GM19043 (cell line): ENCODE data around the gene GTF2A1L.
"Not testable (repeated sequence)": the region's sequence is repeated elsewhere in the genome, so short reads cannot be mapped to it uniquely, and the experiment has no call there.

Experiments
- ATAC-seq: cut with Tn5 transposase; IDR thresholded peaks from one replicate; pipeline ENCODE4 v1.9.1; 2021; ENCODE audit warnings: low read depth; ENCODE audit not compliant: unreplicated experiment

The GTF2A1L gene

DNA sequence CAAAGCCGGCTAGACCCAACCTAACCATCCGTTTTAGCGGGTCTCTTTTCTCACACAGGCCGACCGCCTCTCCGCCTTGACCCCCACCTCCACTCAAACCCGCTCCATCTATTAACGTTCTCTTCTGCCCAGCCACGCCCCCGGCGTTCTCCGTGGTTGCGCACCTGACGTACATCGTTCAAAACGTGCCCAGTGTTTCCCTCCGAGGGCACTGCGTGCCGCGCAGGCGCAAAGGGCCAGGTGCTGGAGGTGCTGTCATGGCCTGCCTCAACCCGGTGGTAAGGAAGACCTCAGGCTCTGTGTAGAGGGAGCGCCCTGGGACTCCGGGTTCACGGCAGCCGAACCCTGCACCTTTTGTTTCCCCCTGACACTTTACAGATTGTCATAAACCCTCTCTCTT lies at the start of gene GTF2A1L:
GTF2A1L (plus strand) TSS at position 239 of the 400 bp plus-strand sequence; CDS start at position 258, 19 bp downstream.
- ATAC-seq = no peak

DNA sequence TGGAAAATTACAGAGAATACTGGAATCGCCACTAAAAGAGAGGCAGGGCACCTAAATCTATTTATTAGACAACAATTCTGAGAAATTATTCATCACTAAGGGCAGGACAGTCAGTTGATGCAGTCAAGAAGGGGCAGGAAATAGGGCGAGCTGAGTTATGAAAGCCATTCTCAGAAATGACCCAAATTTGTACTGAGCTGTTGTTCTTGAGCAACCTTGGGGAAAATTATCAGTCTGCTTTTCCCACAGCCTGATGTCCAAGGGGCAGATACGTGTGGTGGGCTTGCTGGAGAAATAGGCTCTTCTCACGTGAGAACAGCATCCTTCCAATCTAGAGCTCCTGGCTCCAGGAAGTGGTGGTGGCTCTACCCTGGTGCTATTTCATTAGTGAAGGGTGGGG lies 49.1 kb upstream of the GTF2A1L start:
- no peak for ATAC-seq

DNA sequence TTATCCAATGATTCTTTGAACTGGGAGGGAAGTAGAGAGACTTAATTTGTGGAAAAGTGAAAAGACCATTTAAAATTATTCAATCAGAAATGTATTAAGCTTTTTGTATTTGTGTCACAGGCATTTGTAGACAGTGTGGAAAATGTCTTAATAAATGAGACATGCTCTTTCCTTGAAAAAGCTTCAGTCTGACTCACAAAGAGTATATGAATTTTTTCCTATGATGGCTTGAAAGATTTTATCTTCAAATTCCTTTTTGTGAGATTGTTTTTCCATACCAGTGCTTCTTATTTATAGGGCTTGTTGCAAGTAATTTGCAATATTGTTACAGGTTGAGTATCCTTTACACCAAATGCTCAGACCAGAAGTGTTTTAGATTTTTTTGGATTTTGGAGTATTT lies 48.2 kb upstream of the GTF2A1L start:
- no peak for ATAC-seq

GRCh38 chr2:48572816-48573215 lies 44.8 kb upstream of the GTF2A1L start:
- no peak for ATAC-seq

DNA sequence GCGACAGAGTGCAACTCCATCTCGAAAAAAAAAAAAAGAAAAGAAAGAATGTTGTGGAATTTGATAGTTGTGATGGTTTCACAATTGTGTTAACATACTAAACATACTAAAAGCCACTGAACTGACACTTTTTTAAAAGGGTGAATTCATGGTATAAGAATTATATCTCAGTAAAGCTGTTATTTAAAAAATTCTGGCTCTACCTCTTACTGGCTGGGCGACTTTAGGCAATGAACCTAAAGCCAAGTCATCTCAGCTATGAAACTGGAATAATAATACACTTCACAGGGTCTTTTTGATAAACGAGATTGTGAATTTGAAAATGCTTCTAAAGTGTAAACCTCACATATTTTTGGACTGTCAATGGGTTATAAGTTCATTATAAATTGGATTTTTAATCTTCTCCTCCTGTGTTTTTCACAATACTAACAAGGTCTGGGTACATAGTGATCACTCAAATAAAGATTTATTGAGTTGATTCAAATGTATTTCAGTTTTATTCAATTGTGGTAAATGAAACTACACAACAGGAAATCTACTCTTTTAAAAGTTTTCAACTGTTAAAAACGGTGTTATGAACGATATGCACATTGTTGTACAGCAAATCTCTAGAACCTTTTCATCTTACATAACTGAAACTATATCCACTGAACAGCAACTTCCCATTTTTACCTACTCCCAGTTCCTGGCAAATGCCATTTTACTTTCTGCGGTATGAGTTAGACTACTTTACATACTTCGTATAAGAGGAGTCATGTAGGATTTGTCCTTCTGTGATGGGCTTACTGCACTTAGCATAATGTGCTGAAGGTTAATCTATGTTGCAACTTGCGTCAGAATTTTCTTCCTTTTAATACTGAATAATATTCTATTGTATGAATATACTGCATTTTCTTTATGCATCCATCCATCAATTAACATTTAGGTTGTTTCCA lies 43.0 kb upstream of the GTF2A1L start:
- ATAC-seq = no peak

DNA sequence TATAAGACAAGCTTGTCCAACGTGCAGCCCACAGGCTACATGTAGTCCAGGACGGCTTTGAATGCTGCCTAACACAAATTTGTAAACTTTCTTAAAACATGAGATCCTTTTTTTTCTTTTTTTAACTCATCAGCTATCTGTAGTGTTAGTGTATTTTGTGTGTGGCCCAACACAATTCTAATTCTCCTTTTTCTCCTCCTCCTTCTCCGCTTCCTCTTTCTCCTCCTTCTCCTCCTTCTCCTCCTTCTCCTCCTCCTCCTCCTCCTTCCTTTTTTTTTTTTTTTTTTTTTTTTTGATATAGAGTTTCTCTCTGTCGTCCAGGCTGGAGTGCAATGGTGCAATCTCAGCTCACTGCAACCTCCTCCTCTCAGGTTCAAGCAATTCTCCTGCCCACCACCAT lies 39.3 kb upstream of the GTF2A1L start:
- ATAC-seq = no peak

GRCh38 chr2:48583961-48584360 lies 33.7 kb upstream of the GTF2A1L start:
- no peak for ATAC-seq

GRCh38 chr2:48584551-48584950 lies 33.1 kb upstream of the GTF2A1L start:
- no peak for ATAC-seq

DNA sequence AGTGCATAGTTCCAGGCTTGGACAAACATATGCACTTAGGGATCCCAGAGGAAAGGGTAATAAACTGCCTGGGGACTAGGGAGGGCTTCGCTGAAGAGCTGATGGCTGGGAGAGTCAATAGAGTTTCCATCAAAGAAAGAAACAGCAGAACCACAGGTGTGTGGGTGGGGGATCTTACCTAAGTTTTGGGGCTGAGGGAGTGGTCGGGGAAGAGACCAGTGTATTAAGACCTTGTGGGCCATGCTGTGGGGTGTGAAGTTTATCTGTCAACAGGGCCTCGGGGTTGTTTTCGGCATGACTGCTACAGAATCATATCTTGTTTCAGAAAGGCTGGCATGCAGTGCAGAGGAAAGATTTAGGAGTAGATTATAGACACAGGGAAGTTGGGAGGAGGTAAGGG lies 31.2 kb upstream of the GTF2A1L start:
- no peak for ATAC-seq

- no peak for ATAC-seq
Observed at GRCh38 chr2:48587560-48587959, 30.1 kb upstream of the GTF2A1L start.

- ATAC-seq = no peak
Observed at GRCh38 chr2:48587961-48588360, 29.7 kb upstream of the GTF2A1L start.

GRCh38 chr2:48588745-48589144 lies 28.9 kb upstream of the GTF2A1L start:
- no peak for ATAC-seq

DNA sequence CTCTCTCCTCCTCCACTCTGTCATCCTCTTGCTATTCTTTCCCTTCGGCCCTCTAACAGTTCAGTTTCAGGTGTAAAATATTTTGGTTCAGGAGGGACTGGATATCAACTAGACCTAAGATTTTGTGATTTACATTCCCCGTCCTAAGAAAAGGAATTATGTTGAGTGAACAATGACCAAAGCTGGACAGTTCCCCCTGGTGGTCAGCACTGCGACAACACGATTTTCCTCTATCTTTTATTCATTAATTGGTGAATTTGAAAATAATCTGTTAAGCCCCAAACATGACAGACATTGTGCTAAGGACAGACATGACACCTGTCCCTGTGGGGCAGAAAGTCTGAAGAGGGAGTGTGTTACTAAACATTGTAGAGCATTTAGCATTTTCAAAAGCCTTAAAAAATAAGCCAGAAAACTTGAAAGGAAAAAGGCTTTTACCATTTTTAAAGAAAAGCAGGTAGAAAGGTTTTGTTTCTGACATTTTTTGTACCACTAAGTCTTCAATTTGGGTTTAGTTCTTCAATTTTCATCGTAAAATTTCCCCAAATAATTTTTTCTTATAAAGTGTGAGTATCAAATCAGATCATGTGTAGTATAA lies 28.4 kb upstream of the GTF2A1L start:
- ATAC-seq = no peak

DNA sequence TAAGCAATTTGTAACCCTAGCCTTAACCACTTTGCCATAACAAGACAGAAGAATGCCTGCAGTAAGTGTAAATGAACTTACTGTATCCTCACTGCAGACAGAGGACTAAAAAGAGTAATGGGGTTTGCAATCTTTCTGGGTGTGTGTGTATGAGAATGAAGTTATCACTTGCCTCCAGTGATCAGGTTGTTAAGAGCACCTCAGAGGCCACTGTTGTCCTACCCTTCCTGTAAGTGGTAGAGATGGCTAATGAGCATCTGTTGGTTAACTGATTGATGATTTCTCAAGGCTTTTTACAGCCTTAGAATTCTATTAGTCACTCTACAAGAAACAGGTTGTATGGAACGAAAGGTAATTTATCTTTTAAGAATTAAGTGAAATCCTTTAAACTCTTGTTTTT lies 27.6 kb upstream of the GTF2A1L start:
- ATAC-seq = no peak

- no peak for ATAC-seq
Observed at GRCh38 chr2:48592067-48592466, 25.6 kb upstream of the GTF2A1L start.

DNA sequence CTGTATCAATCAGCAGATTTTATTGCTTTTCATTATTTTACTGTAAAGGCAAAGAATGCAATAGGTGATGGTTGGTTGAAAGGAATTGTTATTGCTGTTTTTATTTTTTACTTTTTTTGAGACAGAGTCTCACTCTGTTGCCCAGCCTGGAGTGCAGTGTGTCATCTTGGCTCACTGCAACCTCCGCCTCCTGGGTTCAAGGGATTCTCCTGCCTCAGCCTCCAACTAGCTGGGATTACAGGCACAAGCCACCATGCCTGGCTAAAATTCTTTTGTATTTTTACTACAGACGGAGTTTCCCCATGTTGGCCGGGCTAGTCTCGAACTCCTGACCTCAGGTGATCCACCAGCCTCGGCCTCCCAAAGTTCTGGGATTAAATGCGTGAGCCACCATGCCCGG lies 20.9 kb upstream of the GTF2A1L start:
- ATAC-seq = not testable (repeated sequence)

- no peak for ATAC-seq
Observed at GRCh38 chr2:48597492-48597891, 20.2 kb upstream of the GTF2A1L start.

- no peak for ATAC-seq
Observed at GRCh38 chr2:48600204-48600813, 17.3 kb upstream of the GTF2A1L start.

- ATAC-seq = no peak
Observed at GRCh38 chr2:48600917-48601316, 16.7 kb upstream of the GTF2A1L start.

DNA sequence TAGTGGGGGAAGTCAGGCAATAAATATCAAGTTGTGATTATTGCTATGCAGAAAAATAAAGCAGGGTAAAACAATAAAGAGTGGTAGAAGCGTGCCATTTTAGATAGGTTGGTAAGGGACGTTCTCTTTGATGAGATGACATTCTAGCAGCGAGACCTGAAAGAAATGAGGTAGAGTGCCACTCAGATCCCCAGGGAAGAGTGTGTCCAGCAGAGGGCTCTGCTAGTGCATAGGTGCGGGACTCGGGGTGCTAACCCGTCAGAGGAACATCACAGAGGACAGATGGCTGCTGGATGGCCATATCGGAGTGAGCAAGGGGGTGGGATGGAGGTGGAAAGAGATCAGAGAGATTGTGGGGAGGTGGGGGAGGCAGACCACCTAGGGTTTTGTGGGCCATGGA lies 16.3 kb upstream of the GTF2A1L start:
- no peak for ATAC-seq

GRCh38 chr2:48605482-48606175 lies 12.0 kb upstream of the GTF2A1L start:
- no peak for ATAC-seq
